Measurements from ENCODE around the gene RRN3. TPM values are rescaled to one million over a fixed set of nuclear protein-coding genes. Genes with fewer than 3 reads are reported as not detected.
"Not testable (repeated sequence)": the region's sequence is repeated elsewhere in the genome, so short reads cannot be mapped to it uniquely, and the experiment has no call there.

The RRN3 gene
- total RNA-seq, 2 experiments from 2014 or later, result 49.9 to 50.1 TPM

DNA sequence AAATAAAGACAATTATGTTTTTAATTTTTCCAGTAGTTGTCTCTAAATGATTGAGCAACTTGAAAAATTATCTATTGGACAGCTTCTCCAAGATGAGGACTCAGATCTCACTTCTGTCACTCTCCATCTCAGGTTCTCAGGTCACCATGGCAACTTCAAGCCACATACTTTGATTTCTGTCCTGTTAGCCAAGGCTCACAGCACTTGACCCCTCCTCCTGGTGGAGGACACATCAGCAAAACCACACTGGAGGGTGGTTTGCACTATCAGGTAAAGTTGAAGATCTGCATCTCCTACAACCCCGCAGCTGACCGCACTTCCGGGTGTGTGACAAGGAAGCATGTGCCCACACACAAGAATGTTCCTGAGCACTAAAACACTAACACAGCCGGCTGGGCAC, 28.1 kb downstream of the RRN3 start:
- not testable (repeated sequence) for H3K4me1 Mint-ChIP-seq, DNase-seq, H3K27ac Mint-ChIP-seq, H3K27me3 Mint-ChIP-seq, H3K9me3 Mint-ChIP-seq, H3K4me3 Mint-ChIP-seq
- H3K36me3 Mint-ChIP-seq, result peaks cover 24% of the 10 kb centered on the region

DNA sequence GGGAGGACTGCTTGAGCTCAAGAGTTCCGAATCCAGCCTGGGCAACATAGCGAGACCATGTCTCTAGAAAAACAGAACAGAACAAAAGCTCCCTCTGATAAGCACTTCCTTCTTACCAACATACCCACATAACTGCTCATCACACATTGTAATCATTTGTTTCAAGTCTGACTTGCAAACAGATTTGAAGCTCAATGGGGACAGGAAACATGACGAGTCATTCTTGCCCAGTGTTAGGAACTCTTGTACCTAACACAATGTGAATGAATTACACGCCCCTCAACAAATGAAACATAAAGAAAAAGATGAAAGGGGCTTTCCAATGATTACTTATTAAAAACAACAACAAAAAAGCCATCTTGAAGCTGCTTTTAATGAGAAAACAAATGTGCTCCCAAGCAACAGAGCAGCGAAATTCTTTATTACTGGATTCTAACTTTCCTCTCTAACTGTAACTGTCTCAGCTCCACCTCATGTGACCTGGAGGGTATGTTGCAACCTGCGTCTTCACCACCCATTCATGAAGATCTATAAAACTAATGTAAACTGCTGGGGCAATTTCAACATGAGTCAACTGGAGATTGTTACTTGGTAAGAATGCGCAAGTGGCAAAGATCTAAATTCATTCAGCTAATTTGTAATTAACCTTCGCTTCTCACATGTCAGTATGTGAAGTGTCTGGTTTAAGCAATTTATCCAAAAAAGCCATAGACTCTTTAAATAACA, 31.8 kb downstream of the RRN3 start:
- not testable (repeated sequence) for H3K4me1 Mint-ChIP-seq, H3K9me3 Mint-ChIP-seq, H3K27me3 Mint-ChIP-seq, DNase-seq, H3K4me3 Mint-ChIP-seq
- Mint-ChIP-seq H3K27ac (peak overlapping the region; percentile 36), H3K36me3 (peaks cover 30% of the 10 kb centered on the region)

DNA sequence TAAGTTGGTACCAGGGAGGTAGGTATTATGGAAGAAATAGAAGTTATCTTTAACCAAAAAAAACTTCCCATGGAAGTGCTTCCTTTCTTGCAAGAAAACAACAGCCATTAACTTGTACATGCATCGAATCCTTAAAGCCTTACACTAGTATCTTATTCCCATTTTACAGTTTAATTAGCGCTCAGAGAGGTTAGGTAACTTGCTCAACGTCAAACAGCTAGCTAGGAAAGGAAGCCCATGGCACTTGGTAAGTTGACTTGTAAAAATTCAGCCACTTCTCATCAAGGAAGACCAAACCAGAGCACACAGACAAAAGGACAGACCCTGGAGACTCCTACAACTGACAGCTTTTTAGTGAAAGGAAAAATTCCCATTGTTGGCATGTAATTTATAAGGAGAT, 34.7 kb downstream of the RRN3 start:
- DNase-seq, result no peak
- no peaks in the 10 kb centered on the region for H3K9me3 Mint-ChIP-seq
- peaks cover 27% of the 10 kb centered on the region for H3K36me3 Mint-ChIP-seq
- no peaks in the 10 kb centered on the region for H3K27me3 Mint-ChIP-seq
- no peak overlapping the region for H3K4me3 Mint-ChIP-seq
- H3K4me1 Mint-ChIP-seq, result peaks cover 13% of the 10 kb centered on the region
- H3K27ac Mint-ChIP-seq, result no peak overlapping the region

GRCh38 chr16:15057681-15058417, 36.2 kb downstream of the RRN3 start:
- DNase-seq, result no peak
- no peak overlapping the region for H3K4me3 Mint-ChIP-seq
- H3K36me3 Mint-ChIP-seq, result peaks cover 23% of the 10 kb centered on the region
- peaks cover 18% of the 10 kb centered on the region for H3K4me1 Mint-ChIP-seq
- H3K9me3 Mint-ChIP-seq, result no peaks in the 10 kb centered on the region
- H3K27ac Mint-ChIP-seq, result no peak overlapping the region
- no peaks in the 10 kb centered on the region for H3K27me3 Mint-ChIP-seq

DNA sequence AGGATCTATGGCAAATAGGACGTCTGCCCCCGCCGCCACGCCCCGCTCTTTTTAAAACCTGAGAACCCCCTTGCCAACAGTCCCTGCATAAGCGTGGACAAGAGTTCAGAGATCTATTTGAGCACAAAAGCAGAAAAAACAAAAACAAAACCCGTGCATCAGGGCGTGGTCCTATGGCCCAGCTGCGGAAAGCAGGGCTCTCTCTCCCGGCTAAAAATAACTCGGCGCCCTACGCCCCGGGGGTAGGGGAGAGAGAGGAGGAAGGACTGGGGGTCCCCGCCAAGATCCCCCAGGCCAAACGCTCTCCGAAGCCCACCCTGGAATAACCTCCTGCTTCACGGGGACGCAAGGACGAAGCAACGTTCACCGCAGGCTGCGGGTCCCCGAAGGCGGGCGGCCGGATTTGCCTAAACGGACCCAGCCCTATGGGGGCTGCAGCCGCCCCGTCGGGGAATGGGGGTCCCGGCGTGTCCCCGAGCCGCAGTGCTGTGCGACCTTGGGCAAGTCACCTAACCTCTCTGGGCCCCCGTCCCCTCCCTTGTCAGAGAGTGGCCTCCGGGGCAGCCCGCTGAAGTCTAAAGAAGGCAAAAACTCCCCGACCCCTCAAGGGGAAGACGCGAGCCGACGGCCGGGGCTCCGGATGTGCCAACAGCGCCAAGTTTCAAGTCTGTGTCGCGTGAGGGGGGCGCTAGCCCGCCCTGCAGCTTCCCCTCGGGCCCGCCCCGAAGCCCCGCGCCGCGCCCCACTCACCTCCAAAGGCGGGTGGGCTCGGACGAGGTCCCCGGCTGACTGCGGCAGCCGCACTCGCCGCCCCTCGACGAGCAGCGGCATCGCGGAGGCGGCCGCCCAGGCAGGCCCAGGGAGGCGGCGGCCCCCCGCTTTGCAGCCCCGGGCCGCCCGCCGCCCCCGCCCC, 38.7 kb downstream of the RRN3 start:
- no peaks in the 10 kb centered on the region for H3K27me3 Mint-ChIP-seq
- H3K9me3 Mint-ChIP-seq, result no peaks in the 10 kb centered on the region
- peaks cover 18% of the 10 kb centered on the region for H3K4me1 Mint-ChIP-seq
- H3K27ac Mint-ChIP-seq, result peak overlapping the region; percentile 59
- DNase-seq, result no peak
- H3K36me3 Mint-ChIP-seq, result peaks cover 4% of the 10 kb centered on the region
- H3K4me3 Mint-ChIP-seq, result peak overlapping the region; percentile 83

DNA sequence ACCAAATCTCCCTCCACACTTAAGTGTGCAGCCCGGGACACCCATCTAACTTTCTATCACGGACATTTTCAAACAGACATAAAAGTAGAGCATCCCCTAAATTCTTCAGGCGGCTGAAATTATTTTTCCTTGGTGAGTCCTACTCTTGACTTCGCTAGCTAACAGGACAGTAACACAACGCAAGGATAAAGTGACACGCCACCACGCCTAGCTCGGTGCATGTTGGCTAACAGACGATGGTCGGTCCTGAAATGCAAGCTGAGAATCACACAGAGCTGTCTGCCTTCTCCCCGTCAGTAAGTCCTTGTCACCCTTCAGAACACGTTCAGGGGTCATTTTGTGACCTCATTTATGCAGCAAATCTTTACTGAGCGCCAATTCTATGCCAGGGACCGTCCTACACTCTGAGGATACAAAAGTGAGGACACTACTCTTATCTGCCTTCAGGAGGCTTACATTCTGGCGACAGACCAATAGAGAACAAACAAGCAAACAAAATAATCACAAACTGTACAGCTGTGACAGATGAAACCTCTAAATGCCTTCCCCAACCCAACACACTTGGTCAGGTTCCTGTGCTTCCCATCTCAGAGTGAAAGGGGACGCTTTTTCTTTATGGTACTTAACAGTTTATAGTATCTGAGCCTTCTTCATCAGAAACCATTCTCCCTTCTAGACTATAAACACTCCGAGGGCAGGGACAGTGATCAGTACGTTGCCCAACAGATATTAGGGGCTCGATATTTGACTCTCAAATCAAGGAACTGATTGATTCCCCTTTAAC, 39.5 kb downstream of the RRN3 start:
- no peak for DNase-seq
- Mint-ChIP-seq H3K4me3 (peak overlapping the region; percentile 83), H3K27ac (peak overlapping the region; percentile 59), H3K9me3 (no peaks in the 10 kb centered on the region), H3K27me3 (no peaks in the 10 kb centered on the region), H3K36me3 (peaks cover 4% of the 10 kb centered on the region), H3K4me1 (peaks cover 18% of the 10 kb centered on the region)

DNA sequence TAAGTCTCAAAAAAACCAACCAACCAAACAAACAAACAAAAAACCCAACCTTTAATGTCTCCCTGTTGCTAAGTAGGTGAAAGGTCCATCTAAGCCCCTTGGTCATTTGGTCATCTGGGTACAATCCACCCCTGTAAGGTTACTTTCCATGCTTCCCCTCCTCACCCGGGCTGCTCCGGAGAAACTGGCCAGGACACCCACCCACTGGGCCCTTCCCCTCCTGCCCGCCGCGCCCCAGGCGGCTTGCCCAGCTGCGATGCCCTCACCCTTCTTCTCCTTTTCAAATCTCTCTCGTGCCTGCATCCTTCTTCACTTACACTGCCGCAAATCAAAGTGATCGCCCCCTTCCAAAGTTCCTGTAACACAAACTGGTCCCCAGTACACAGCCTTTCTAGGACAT, 40.2 kb downstream of the RRN3 start:
- Mint-ChIP-seq H3K4me3 (no peak overlapping the region), H3K27ac (no peak overlapping the region), H3K36me3 (no peaks in the 10 kb centered on the region), H3K4me1 (peaks cover 18% of the 10 kb centered on the region), H3K27me3 (no peaks in the 10 kb centered on the region), H3K9me3 (no peaks in the 10 kb centered on the region)
- no peak for DNase-seq

DNA sequence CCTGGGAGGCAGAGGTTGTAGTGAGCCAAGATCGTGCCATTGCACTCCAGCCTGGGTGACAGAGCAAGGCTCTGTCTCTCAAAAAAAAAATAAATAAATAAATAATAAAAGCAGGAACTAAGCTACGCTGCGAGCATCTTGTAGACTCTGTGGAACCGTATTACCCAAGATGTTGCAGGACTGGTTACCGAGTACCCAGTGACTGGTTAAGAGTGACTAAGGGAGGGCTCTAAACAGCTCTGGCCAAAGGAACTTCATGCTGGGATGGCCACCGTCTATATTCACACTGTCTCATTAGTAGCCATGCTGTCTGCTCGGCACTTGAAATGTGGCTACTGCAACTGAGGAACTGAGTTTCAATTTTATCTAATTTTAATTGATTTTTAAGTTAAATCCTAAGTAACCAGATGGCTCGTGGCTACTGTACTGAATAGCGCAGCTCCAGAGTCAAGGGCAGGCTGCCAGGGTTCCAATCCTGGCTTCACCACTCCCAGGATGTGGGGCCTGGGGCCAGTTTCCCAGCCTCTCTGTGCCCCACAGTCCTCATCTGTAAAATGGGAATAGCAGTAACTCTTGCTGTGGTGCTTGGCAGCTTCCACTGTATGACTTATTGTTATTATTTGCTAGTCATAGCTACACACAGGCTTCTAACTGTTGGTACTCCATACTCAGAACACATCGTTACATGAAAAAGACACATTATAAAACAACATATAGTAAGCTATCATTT, 41.2 kb downstream of the RRN3 start:
- Mint-ChIP-seq H3K36me3 (no peaks in the 10 kb centered on the region), H3K9me3 (no peaks in the 10 kb centered on the region), H3K4me3 (no peak overlapping the region), H3K27ac (no peak overlapping the region), H3K4me1 (peaks cover 18% of the 10 kb centered on the region), H3K27me3 (no peaks in the 10 kb centered on the region)
- DNase-seq, result no peak

DNA sequence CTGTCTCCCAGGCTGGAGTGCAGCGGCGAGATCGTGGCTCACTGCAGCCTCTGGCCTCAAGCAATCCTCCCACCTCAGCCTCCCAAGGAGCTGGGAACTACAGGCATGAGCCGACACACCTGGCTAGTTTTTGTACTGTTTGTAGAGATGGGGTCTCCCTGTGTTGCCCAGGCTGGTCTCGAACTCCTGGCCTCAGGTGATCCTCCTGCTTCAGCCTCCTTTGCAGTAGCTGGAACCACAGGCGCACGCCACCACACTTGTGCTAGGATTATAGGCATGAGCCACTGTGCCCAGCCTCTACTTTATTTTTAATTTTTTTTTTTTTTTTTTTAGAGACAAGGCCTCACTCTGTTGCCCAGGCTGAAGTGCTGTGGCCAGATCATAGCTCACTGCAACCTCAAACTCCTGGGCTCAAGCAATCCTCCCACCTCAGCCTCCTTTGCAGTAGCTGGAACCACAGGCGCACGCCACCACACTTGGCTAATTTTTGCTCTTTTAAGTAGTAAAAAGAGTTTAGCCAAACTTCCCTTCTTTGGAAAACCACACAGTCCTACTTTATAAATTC, 42.6 kb downstream of the RRN3 start:
- Mint-ChIP-seq H3K4me1 (peaks cover 15% of the 10 kb centered on the region), H3K9me3 (no peaks in the 10 kb centered on the region), H3K36me3 (peaks cover 4% of the 10 kb centered on the region), H3K27ac (no peak overlapping the region), H3K4me3 (no peak overlapping the region), H3K27me3 (no peaks in the 10 kb centered on the region)
- DNase-seq, result no peak

- H3K27me3 Mint-ChIP-seq, H3K27ac Mint-ChIP-seq, H3K36me3 Mint-ChIP-seq, H3K4me3 Mint-ChIP-seq, H3K9me3 Mint-ChIP-seq, DNase-seq: not testable (repeated sequence)
- H3K4me1 Mint-ChIP-seq, result peaks cover 12% of the 10 kb centered on the region
These were observed 43.6 kb downstream of the RRN3 start for GRCh38 chr16:15050440-15050839.

DNA sequence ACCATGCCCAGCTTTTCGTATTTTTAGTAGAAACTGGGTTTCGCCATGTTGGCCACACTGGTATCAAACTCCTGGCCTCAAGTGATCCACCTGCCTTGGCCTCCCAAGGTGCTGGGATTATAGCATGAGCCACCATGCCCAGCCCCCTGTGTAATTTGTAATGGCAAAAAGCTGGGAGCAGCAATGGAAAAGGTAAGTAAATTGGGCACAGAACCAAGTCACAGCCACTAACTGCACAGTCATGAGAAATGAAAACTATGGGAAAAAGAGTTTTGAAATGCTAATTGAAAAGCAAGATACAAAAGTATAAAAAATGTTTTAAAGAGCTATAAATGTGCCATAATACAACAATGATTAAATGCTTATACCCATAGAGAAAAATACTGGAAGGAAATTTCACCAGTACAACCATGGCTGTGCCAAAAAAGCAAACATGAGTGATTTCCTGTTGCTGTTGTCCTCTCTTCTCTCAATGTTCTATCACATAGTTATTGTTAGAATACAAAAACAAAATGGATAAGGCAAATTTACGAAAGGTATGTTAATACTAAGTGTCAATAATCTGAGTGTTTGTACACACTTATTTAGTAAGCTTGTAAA, 44.4 kb downstream of the RRN3 start:
- Mint-ChIP-seq H3K4me3 (no peak overlapping the region), H3K36me3 (peaks cover 4% of the 10 kb centered on the region), H3K9me3 (no peaks in the 10 kb centered on the region), H3K27me3 (no peaks in the 10 kb centered on the region), H3K4me1 (peaks cover 8% of the 10 kb centered on the region), H3K27ac (no peak overlapping the region)
- DNase-seq, result no peak

DNA sequence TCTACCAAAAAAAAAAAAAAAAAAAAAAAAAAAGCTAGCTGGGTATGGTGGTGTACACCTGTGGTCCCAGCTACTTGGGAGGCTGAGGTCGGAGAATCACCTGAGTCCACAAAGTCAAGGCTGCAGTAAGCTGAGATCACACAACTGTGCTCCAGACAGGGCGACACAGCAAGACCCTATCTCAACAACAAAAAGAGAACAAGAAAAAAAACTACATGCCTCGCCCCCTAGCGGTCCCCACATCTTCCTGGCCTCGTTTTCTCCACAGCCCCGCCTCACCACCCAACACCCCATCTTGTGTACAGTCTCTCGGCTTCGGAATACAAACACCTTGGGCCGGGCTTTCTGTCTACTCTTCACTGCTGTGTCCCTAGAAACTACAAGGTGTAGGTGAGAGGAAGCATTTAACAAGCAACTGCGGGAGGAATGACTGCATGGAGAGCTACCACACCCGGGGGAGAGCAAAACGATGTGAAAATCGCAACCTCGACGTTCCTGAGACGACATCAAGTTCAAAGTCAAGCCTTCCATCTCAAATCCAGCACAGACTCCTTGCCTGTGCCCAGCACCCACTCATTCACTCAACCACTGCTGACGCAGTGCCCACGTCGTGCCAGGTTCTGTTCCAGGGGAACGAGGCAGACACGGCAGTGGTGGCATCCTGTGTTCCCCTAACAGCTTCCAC, 47.2 kb downstream of the RRN3 start:
- H3K9me3 Mint-ChIP-seq, result no peaks in the 10 kb centered on the region
- H3K27me3 Mint-ChIP-seq, result no peaks in the 10 kb centered on the region
- H3K4me1 Mint-ChIP-seq, result no peaks in the 10 kb centered on the region
- H3K4me3 Mint-ChIP-seq, result no peak overlapping the region
- peaks cover 4% of the 10 kb centered on the region for H3K36me3 Mint-ChIP-seq
- DNase-seq, result no peak
- no peak overlapping the region for H3K27ac Mint-ChIP-seq

DNA sequence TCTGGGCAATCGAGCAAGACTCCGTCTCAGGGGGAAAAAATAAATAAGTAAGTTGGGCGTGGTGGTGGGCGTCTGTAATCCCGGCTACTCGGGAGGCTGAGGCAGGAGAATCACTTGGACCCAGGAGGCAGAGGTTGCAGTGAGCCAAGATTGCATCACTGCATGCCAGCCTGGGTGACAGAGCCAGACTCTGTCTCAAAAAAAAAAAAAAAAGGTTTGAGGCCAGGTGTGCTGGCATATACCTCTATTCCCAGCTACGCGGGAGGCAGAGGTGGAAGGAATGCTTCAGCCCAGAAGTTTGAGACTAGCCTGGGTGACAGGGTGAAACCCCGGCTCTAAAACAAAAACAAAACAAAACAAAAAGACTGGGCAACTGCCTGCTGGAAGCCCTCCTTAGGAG, 48.8 kb downstream of the RRN3 start:
- not testable (repeated sequence) for H3K4me1 Mint-ChIP-seq, H3K9me3 Mint-ChIP-seq, H3K27me3 Mint-ChIP-seq, DNase-seq, H3K27ac Mint-ChIP-seq, H3K4me3 Mint-ChIP-seq, H3K36me3 Mint-ChIP-seq
